SK-N-SH (cell line): Measurements from ENCODE around the gene TPRG1L.

ENCODE experiments used
- CTCF ChIP-seq: fragments of 200-600 bp; sonication (generic); IDR thresholded peaks from 2 replicates; pipeline ENCODE4 v1.6.1; 2017; ENCODE audit warnings: antibody characterized with exemption, mild to moderate bottlenecking, moderate library complexity
- EP300 ChIP-seq, 2 experiments: IDR thresholded peaks; 2 replicates each; pipeline versions ENCODE4 v1.4.0 to v1.6.1; 2012; ENCODE audit warnings: borderline replicate concordance in 1 of 2, low read depth in 1 of 2, low read length in 1 of 2
- GATA2 ChIP-seq: sonication (generic); formaldehyde crosslinking; IDR thresholded peaks from 2 replicates; pipeline ENCODE4 v1.5.0; 2020; ENCODE audit warnings: mild to moderate bottlenecking, missing genetic modification reagents
- REST ChIP-seq: IDR thresholded peaks from 2 replicates; pipeline ENCODE4 v1.6.1; 2012; ENCODE audit warnings: mild to moderate bottlenecking, low read depth, low read length, moderate library complexity
- SIN3A ChIP-seq: IDR thresholded peaks from 2 replicates; pipeline ENCODE4 v1.6.1; 2012; ENCODE audit warnings: low read depth, mild to moderate bottlenecking, low read length, moderate library complexity, borderline replicate concordance

- TF ChIP-seq CTCF (no peak), EP300 (IDR thresholded peaks at IDR 0.05; ENCODE audit: borderline replicate concordance in 1 of 2, low read depth in 1 of 2, low read length in 1 of 2) (no peak), REST (no peak), SIN3A (no peak), GATA2 (CRISPR knock-in tag) (no peak)
Measured at GRCh38 chr1:3597599-3597964, 27.2 kb upstream of the TPRG1L start.
